K562 (cell line): ENCODE data around the gene PPP1R3C. TPM values are rescaled to one million over a fixed set of nuclear protein-coding genes. Genes with fewer than 3 reads are reported as not detected.

Experiments
- ATAC-seq: fragments of 200-7000 bp; cut with Tn5 transposase; 3 replicates; pipeline ENCODE4 v1.9.1; 2020; ENCODE audit warnings: moderate library complexity
- BruUV-seq: library from RNA; stranded (reverse); fragments of 400-500 nt; replicated peaks from 2 replicates; lab custom pipeline; 2021; lab: Mats Ljungman, UMichigan
- CTCF ChIA-PET: fragments of 300-600 bp; formaldehyde crosslinking; extraction: SDS; loops from one replicate; lab custom pipeline; 2021; ENCODE audit warnings: low intra/inter-chr PET ratio; lab: Yijun Ruan, JAX
- POLR2A ChIA-PET: fragments of 300-600, 350-650 bp; sonication (Branson Sonifier 250); formaldehyde crosslinking; extraction: SDS; loops from one replicate; lab custom pipeline; 2021; ENCODE audit warnings: antibody characterized with exemption, inconsistent platforms; lab: Yijun Ruan, JAX
- DNase-seq, 4 experiments: peaks; one replicate each; pipeline versions ENCODE4 v3.0.0 to v3.0.0-alpha.2; 2011 to 2018; ENCODE audit warnings: low spot score in 3 of 4, mixed read lengths in 3 of 4; ENCODE audit errors: extremely low read depth in 1 of 4
- FAIRE-seq: peaks from 2 replicates; lab custom pipeline; 2011; peaks lifted over from hg19 to GRCh38; lab: Jason Lieb, UNC
- H2AFZ ChIP-seq: 2 replicates; pipeline ENCODE4 v1.6.0; 2011; ENCODE audit warnings: low read depth, low read length, control low read depth, inconsistent platforms
- H3K27ac ChIP-seq: fragments of 200-600 bp; 3 replicates; pipeline ENCODE4 v1.8.0; 2011; ENCODE audit warnings: low read depth, mild to moderate bottlenecking, control low read depth, inconsistent platforms, low read length, moderate library complexity, mixed read lengths; ENCODE audit errors: extremely low read depth
- H3K27me3 ChIP-seq, 2 experiments: fragments of 300-600 bp in 1 of 2; 2 replicates in 1 of 2; 3 replicates in 1 of 2; pipeline versions ENCODE4 v1.6.0 to v1.8.0; 2011; ENCODE audit warnings: inconsistent platforms in 2 of 2, low read length in 2 of 2, mild to moderate bottlenecking in 1 of 2, mixed read lengths in 1 of 2, moderate library complexity in 1 of 2; ENCODE audit not compliant: control insufficient read depth in 2 of 2, insufficient read depth in 2 of 2
- H3K36me3 ChIP-seq: fragments of 300-600 bp; 3 replicates; pipeline ENCODE4 v1.8.0; 2011; ENCODE audit warnings: mild to moderate bottlenecking, low read length, inconsistent platforms; ENCODE audit not compliant: control insufficient read depth, insufficient read depth
- H3K4me1 ChIP-seq, 2 experiments: fragments of 200-600 bp in 1 of 2; replicated peaks in 1 of 2; 2 replicates in 1 of 2; 3 replicates in 1 of 2; pipeline versions ENCODE4 v1.5.1 to v1.8.0; 2011; ENCODE audit warnings: inconsistent platforms in 2 of 2, low read length in 2 of 2, mild to moderate bottlenecking in 1 of 2, mixed read lengths in 1 of 2, moderate library complexity in 1 of 2; ENCODE audit not compliant: control insufficient read depth in 2 of 2, insufficient read depth in 2 of 2
- H3K4me2 ChIP-seq: 2 replicates; pipeline ENCODE4 v1.6.1; 2011; ENCODE audit warnings: low read length, control low read depth, inconsistent platforms, mixed read lengths; ENCODE audit not compliant: insufficient read depth
- H3K4me3 ChIP-seq: fragments of 200-600 bp; sonication (generic), shearing (Covaris generic); 2 replicates; pipeline ENCODE4 v1.5.1; 2016; ENCODE audit warnings: control low read depth, inconsistent platforms
- H3K79me2 ChIP-seq: fragments of 200-600 bp; 3 replicates; pipeline ENCODE4 v1.8.0; 2011; ENCODE audit warnings: low read length, inconsistent platforms; ENCODE audit not compliant: control insufficient read depth, insufficient read depth
- H3K9ac ChIP-seq, 2 experiments: 2 replicates each; pipeline versions ENCODE4 v1.6.0 to v1.6.1; 2011; ENCODE audit warnings: low read depth in 2 of 2, low read length in 2 of 2, control low read depth in 1 of 2, inconsistent platforms in 1 of 2, mild to moderate bottlenecking in 1 of 2, mixed read lengths in 1 of 2; ENCODE audit not compliant: insufficient read depth in 1 of 2
- H3K9me1 ChIP-seq: one replicate; pipeline ENCODE4 v1.6.0; 2011; ENCODE audit warnings: inconsistent platforms, mild to moderate bottlenecking, low read length, moderate library complexity; ENCODE audit not compliant: control insufficient read depth, insufficient read depth
- H3K9me3 ChIP-seq: replicated peaks from 2 replicates; pipeline ENCODE4 v1.5.1; 2011; ENCODE audit warnings: low read depth, low read length, inconsistent platforms; ENCODE audit not compliant: control insufficient read depth, insufficient read depth
- H4K20me1 ChIP-seq: replicated peaks from 2 replicates; pipeline ENCODE4 v1.6.1; 2011; ENCODE audit warnings: low read length, inconsistent platforms, mixed read lengths; ENCODE audit not compliant: control insufficient read depth, insufficient read depth
- CBFB ChIP-seq: sonication (generic); formaldehyde crosslinking; IDR thresholded peaks from 2 replicates; pipeline ENCODE4 v1.4.0; 2020; ENCODE audit warnings: mild to moderate bottlenecking, missing genetic modification reagents
- CC2D1A ChIP-seq: fragments of 450-650 bp; IDR thresholded peaks from 2 replicates; pipeline ENCODE4 v1.6.1; 2017; ENCODE audit warnings: mild to moderate bottlenecking
- ESRRA ChIP-seq: fragments of 450-650 bp; IDR thresholded peaks from 2 replicates; pipeline ENCODE4 v1.6.1; 2014; ENCODE audit warnings: low read depth, mild to moderate bottlenecking, moderate library complexity, borderline replicate concordance
- FOXJ3 ChIP-seq: sonication (generic); formaldehyde crosslinking; IDR thresholded peaks from 2 replicates; pipeline ENCODE4 v1.4.0; 2020; ENCODE audit warnings: mild to moderate bottlenecking, missing genetic modification reagents
- GATAD2B ChIP-seq: fragments of 450-650 bp; IDR thresholded peaks from 2 replicates; pipeline ENCODE4 v1.6.1; 2017; ENCODE audit warnings: mild to moderate bottlenecking, borderline replicate concordance
- HMG20A ChIP-seq: fragments of 450-650 bp; formaldehyde crosslinking; conservative IDR thresholded peaks from 2 replicates; pipeline ENCODE4 v1.4.0; 2020; ENCODE audit warnings: mild to moderate bottlenecking, mixed read lengths
- IRF9 ChIP-seq: fragments of 450-650 bp; IDR thresholded peaks from 2 replicates; pipeline ENCODE4 v1.6.1; 2016; ENCODE audit warnings: missing biosample characterization, missing genetic modification characterization
- KAT2B ChIP-seq: IDR thresholded peaks from one replicate; pipeline ENCODE4 v1.6.1; 2012; ENCODE audit warnings: low read depth, mild to moderate bottlenecking, control low read depth, inconsistent platforms, low read length, moderate library complexity
- NELFE ChIP-seq: IDR thresholded peaks from 2 replicates; pipeline ENCODE4 v1.6.1; 2011; ENCODE audit warnings: mild to moderate bottlenecking; ENCODE audit not compliant: insufficient read depth, insufficient read length
- PML ChIP-seq: IDR thresholded peaks from 2 replicates; pipeline ENCODE4 v1.6.1; 2012; ENCODE audit warnings: low read length, inconsistent platforms
- SIRT6 ChIP-seq: IDR thresholded peaks from one replicate; pipeline ENCODE4 v1.6.1; 2012; ENCODE audit warnings: low read depth, mild to moderate bottlenecking, control low read depth, inconsistent platforms, low read length, moderate library complexity
- TAF1 ChIP-seq: IDR thresholded peaks from 2 replicates; pipeline ENCODE4 v1.6.1; 2011; ENCODE audit warnings: mild to moderate bottlenecking, low read length, moderate library complexity; ENCODE audit not compliant: insufficient read depth, control insufficient read depth, severe bottlenecking; ENCODE audit errors: extremely low read depth
- YY1 ChIP-seq, 3 experiments: IDR thresholded peaks; 2 replicates each; pipeline ENCODE4 v1.6.1; 2011; ENCODE audit warnings: low read length in 2 of 3, mild to moderate bottlenecking in 2 of 3, moderate library complexity in 2 of 3, borderline replicate concordance in 1 of 3, control low read depth in 1 of 3, low read depth in 1 of 3; ENCODE audit not compliant: insufficient read depth in 3 of 3, insufficient replicate concordance in 2 of 3, control insufficient read depth in 1 of 3, insufficient read length in 1 of 3; ENCODE audit errors: extremely low read depth in 1 of 3
- ZNF175 ChIP-seq: fragments of 200-800 bp; sonication (Bioruptor generic); IDR thresholded peaks from 2 replicates; pipeline ENCODE4 v1.6.1; 2016; ENCODE audit warnings: low read depth, mild to moderate bottlenecking, missing genetic modification characterization, missing compliant biosample characterization
- WGBS: fragments of 100-300 bp; shearing (Covaris generic); methylation state at CpG from one replicate; pipeline ENCODE4 v1.1.6; 2016; ENCODE audit warnings: low coverage, mixed read lengths; ENCODE audit not compliant: insufficient coverage; ENCODE audit errors: missing lambda C conversion rate; 5-methylcytosine and 5-hydroxymethylcytosine counted together
- in situ Hi-C: fragments of 300-500 bp; cut with MboI; formaldehyde crosslinking; loops from 4 replicates; pipeline ENCODE4 v1.15.0; 2018; ENCODE audit warnings: inconsistent platforms, mixed read lengths
- intact Hi-C: fragments of 100-400 bp; cut with micrococcal nuclease; formaldehyde crosslinking; loops from 2 replicates; pipeline ENCODE4 v1.14.2; 2022
- polyA plus RNA-seq, 8 experiments: library from polyadenylated mRNA; depleted of rRNA in 4 of 8; stranded (reverse) in 5 of 8; unstranded in 3 of 8; fragments of >200 nt; fragmentation: Nextera tagmentation in 2 of 8; fragmentation: Illumina TruSeq in 1 of 8; extraction: Ambion mirVana in 2 of 8; extraction: Trizol in 1 of 8; gene quantifications; 2 replicates each; pipeline versions ENCODE4 v1.2.1 to v1.2.3, GENCODE V29; 2011 to 2014; ENCODE audit warnings: inconsistent platforms in 1 of 8, missing spikeins in 1 of 8
- total RNA-seq, 7 experiments: library from RNA; depleted of rRNA in 6 of 7; stranded (reverse); fragments of >200 nt in 6 of 7; fragmentation: Illumina TruSeq in 2 of 7; extraction: Trizol in 2 of 7; gene quantifications; 2 replicates each; pipeline versions ENCODE4 v1.2.1 to v1.2.3, GENCODE V29; 2011 to 2021; ENCODE audit warnings: low replicate concordance in 1 of 7
- TF ChIP-seq, protein P1 (sequence below): sonication (generic); formaldehyde crosslinking; IDR thresholded peaks from 2 replicates; pipeline ENCODE4 v1.8.1; 2023; ENCODE audit warnings: mild to moderate bottlenecking, missing genetic modification reagents
- TF ChIP-seq, protein P2 (sequence below), 2 experiments: IDR thresholded peaks; 2 replicates each; pipeline ENCODE4 v1.6.1; 2012; ENCODE audit warnings: improper control_type of control experiment in 2 of 2, low read depth in 2 of 2, low read length in 2 of 2, borderline replicate concordance in 1 of 2

Gene PPP1R3C
- total and polyA plus RNA-seq, 9 of the 15 experiments (the other 6 are each of a cell fraction or from before 2014, with no cell fraction given): 0.06 to 0.24 (median 0.12) TPM; not detected in 3

- CTCF ChIA-PET: no interaction called here
- H3K9ac ChIP-seq: peak overlapping the region in 1 of 2 experiments; percentile 43; a peak in 3 of 4 replicates
- TF ChIP-seq CC2D1A (0 out of 2 replicates have a peak, but pooled peaks have one; percentile 26), ZNF175 (CRISPR knock-in tag) (peak; percentile 68; the same call in 1 of the 2 replicates), GATAD2B (no peak), YY1 (IDR thresholded peaks at IDR 0.05; ENCODE audit: borderline replicate concordance in 1 of 3, control insufficient read depth in 1 of 3, extremely low read depth in 1 of 3, insufficient read depth in 3 of 3, insufficient read length in 1 of 3, insufficient replicate concordance in 2 of 3, low read depth in 1 of 3, low read length in 2 of 3) (no peak), CBFB (CRISPR knock-in tag) (no peak), PML (no peak; the same call in 1 of the 2 replicates), KAT2B (no peak), ESRRA (no peak), IRF9 (tag) (no peak), SIRT6 (no peak), FOXJ3 (CRISPR knock-in tag) (no peak), NELFE (no peak), HMG20A (CRISPR knock-in tag) (no peak), TAF1 (no peak)
- TF ChIP-seq, protein P1, sequence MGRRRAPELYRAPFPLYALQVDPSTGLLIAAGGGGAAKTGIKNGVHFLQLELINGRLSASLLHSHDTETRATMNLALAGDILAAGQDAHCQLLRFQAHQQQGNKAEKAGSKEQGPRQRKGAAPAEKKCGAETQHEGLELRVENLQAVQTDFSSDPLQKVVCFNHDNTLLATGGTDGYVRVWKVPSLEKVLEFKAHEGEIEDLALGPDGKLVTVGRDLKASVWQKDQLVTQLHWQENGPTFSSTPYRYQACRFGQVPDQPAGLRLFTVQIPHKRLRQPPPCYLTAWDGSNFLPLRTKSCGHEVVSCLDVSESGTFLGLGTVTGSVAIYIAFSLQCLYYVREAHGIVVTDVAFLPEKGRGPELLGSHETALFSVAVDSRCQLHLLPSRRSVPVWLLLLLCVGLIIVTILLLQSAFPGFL (CRISPR knock-in tag): no peak
- TF ChIP-seq, protein P2, sequence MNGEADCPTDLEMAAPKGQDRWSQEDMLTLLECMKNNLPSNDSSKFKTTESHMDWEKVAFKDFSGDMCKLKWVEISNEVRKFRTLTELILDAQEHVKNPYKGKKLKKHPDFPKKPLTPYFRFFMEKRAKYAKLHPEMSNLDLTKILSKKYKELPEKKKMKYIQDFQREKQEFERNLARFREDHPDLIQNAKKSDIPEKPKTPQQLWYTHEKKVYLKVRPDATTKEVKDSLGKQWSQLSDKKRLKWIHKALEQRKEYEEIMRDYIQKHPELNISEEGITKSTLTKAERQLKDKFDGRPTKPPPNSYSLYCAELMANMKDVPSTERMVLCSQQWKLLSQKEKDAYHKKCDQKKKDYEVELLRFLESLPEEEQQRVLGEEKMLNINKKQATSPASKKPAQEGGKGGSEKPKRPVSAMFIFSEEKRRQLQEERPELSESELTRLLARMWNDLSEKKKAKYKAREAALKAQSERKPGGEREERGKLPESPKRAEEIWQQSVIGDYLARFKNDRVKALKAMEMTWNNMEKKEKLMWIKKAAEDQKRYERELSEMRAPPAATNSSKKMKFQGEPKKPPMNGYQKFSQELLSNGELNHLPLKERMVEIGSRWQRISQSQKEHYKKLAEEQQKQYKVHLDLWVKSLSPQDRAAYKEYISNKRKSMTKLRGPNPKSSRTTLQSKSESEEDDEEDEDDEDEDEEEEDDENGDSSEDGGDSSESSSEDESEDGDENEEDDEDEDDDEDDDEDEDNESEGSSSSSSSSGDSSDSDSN (IDR thresholded peaks at IDR 0.05; ENCODE audit: borderline replicate concordance in 1 of 2, low read depth in 2 of 2, low read length in 2 of 2): no peak
Observed at GRCh38 chr10:91590904-91591796, 41.7 kb downstream of the PPP1R3C start.

More at GRCh38 chr10:91590904-91591796, 41.7 kb downstream of the PPP1R3C start:
- WGBS: 3% methylated on average over 8 of the region's 10 CpGs
- Histone ChIP-seq H3K36me3 (no peaks in the 10 kb centered on the region), H3K9me3 (no peaks in the 10 kb centered on the region), H3K4me1 (peaks cover 23 to 59% of the 10 kb centered on the region in 2 experiments), H3K27me3 (no peaks in the 10 kb centered on the region), H4K20me1 (no peaks in the 10 kb centered on the region), H3K79me2 (no peaks in the 10 kb centered on the region), H3K9me1 (no peaks in the 10 kb centered on the region), H3K4me2 (peak overlapping the region; percentile 30), H3K27ac (peak overlapping the region; percentile 64), H2AFZ (peak overlapping the region; percentile 75), H3K4me3 (no peak overlapping the region)
- intact Hi-C loops: loop anchor here (1.0 to 5.0 kb wide), 2 partner anchors 16 to 41 kb away; partner anchors contain the start of gene PPP1R3C
- in situ Hi-C loops: no loop called here
- DNase-seq: peak; percentile 50 to 80 (median 72)
- no TSS peak for BruUV-seq
- POLR2A ChIA-PET: no interaction called here
- FAIRE-seq: peak; percentile 78
- peak; percentile 27 for ATAC-seq
